Germinal center (tissue), 1 donor: ENCODE data around the gene ALKBH1.
"Not testable (repeated sequence)": the region's sequence is repeated elsewhere in the genome, so short reads cannot be mapped to it uniquely, and the experiment has no call there.

Experiments
- DNase-seq: peaks from one replicate; pipeline ENCODE4 v3.0.0; 2012; ENCODE audit warnings: mixed read lengths, low spot score

Gene ALKBH1

GRCh38 chr14:77707724-77708408 lies at the start of gene ALKBH1, which contains the start of gene SLIRP:
Gene ALKBH1, minus strand, starts transcription at chr14:77708023. Its CDS starts 19 bp downstream, at chr14:77708004.
Gene SLIRP, plus strand, starts transcription at chr14:77708103. Its CDS starts 9 bp downstream, at chr14:77708112.
- peak; percentile 91 for DNase-seq

DNA sequence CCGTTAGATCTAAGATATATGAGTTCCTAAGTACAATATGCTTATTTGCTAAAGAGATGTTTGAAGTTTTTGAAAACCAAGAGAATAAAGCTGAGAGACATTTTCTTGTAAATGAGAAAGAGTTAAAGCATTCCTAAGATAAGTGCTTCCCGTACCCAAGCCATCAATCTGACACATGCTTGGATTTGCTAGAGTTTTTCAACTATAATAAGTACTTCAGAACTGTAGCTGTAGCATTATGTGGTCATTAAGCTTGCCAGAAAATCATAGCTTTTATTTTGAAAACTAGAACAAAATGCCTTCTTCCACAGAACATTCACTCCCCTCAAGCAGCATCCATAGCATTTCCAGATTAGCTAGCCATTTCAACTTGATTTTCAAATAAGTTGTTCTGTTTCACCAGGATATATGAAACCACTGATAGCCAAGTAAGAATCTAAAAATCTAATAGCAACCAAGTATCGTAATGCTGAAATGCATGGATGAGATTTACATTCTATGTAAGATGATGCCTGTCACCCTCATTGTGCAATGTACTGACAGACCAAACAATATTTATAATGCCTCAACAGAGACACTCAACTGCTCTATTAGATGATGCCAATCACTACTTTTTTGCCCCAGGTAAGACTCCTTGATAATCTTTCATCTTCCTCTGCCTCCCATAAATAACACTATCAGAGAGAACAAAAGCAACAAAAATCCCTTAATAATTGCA lies 45.1 kb upstream of the ALKBH1 start:
- no peak for DNase-seq

GRCh38 chr14:77752266-77752665 lies 44.4 kb upstream of the ALKBH1 start:
- DNase-seq: no peak

DNA sequence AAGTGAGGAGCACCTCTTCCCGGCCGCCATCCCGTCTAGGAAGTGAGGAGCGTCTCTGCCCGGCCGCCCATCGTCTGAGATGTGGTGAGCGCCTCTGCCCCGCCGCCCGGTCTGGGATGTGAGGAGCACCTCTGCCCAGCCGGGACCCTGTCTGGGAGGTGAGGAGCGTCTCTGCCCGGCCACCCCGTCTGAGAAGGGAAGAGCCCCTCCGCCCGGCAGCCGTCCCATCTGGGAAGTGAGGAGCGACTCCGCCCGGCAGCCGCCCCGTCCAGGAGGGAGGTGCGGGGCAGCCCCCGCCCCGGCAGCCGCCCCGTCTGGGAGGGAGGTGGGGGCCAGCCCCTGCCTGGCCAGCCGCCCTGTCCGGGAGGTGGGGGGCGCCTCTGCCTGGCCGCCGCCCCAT lies 39.6 kb upstream of the ALKBH1 start:
- DNase-seq: not testable (repeated sequence)

DNA sequence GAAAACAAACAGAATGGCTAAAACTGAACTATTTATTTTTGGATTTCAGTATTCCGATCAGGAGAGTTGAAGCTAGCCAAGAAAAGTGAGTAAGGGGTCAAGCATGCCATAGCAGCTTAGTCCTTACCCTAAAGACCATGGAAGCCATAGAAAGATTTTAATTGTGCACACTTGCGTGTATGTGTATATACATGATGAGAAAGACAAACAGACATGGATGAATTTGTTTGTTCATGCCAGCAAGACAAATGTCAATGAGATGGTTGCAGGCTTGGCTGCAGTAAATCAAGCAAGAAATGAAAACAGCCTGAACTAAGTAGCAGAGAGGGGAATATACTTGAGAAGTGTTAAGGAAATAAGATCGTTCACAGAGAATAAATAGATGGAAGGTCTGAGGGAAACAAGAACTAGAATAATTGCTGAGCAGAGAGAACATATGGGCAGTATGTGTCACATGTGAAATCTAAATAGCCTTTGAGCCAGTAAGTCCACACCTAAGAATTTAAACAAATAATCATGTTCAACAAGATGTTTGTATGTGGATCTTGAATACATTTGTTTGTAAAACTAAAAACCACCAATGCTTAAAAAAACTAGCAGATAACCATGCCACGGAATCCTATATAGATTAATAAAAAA lies 38.4 kb upstream of the ALKBH1 start:
- DNase-seq: no peak

DNA sequence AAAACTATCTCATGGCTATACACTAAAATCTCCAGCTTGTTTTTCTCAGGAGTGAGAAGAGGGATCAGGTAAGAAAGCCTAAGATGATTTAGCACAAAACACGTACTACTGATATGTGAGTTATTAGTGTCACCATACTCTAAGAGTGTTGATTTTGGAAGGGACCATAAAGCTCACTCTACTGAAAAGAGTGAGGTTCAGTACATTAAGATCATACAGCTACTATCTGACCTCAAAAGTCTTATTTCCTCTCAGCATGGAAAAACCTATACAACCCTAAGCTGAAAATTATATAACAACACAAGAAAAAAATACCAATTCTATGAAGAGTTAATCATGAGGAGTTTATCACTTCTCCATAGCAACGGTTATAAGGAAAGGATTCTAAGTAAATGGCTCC lies 33.6 kb upstream of the ALKBH1 start:
- DNase-seq: no peak

GRCh38 chr14:77738559-77739250 lies 30.9 kb upstream of the ALKBH1 start:
- no peak for DNase-seq

DNA sequence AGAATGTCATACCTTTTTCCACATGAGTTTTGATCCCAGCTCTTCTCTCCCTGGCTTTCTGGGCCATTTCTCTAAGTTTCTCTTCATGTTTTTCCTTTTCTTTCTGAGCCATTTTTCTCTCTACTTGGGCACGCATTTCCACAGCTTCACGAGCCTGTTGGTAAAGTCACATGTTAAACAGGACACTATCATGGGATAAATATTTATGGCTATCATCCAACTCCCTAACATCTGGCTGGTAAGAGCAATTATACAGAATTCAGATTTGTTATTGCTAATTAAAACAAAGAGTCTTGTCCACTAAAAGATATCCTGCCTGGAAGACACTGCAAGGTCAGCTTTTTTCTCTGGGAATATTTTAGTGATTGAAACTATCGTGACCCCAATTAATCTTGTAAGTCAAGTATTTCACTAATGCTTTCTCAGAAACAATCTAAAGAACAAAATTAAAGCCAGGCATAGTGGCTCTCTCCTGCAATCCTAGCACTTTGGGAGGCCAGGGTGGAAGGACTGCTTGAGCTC lies 23.2 kb upstream of the ALKBH1 start:
- no peak for DNase-seq

DNA sequence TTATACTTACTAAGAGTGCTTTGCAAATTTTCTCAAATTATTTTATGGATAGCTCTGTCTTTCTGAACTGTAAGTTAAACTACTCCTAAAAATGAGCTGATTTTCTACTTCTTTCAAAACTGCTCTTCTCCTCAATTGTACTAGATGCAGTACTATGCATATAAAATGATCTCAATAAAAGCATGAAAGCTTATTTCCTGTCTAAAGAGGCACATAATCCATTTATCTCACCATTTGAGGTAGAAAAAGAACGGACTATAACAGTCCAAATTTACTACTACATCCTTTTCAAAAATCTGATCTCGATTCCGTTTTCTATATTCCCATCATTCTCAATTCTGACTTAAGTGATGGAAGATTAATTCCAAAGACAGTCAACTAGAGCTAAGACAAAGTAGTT lies 14.5 kb upstream of the ALKBH1 start:
- DNase-seq: no peak

DNA sequence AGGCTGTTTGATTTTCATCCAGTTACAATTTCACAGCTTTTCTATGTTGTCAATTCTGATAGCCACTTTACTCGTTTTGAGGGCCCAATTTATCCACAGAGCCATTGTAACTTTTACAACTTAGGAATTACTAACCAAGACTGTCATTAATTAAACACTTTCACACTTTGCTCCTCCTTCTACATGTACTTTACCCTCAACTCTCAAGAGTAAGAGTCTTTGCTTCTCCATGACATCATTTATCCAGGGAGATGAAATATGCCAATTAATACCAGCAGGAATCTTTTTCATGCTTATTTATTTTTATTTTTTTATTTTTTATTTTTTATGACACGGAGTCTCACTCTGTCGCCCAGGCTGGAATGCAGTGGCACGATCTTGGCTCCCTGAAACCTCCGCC lies 13.6 kb upstream of the ALKBH1 start:
- no peak for DNase-seq

GRCh38 chr14:77717608-77718305 lies 9.9 kb upstream of the ALKBH1 start:
- no peak for DNase-seq

- no peak for DNase-seq
Measured at GRCh38 chr14:77714926-77715325, 7.1 kb upstream of the ALKBH1 start.

- no peak for DNase-seq
Measured at GRCh38 chr14:77710364-77710763, 2.5 kb upstream of the ALKBH1 start.

- no peak for DNase-seq
Measured at GRCh38 chr14:77709412-77709811, 1.6 kb upstream of the ALKBH1 start.

DNA sequence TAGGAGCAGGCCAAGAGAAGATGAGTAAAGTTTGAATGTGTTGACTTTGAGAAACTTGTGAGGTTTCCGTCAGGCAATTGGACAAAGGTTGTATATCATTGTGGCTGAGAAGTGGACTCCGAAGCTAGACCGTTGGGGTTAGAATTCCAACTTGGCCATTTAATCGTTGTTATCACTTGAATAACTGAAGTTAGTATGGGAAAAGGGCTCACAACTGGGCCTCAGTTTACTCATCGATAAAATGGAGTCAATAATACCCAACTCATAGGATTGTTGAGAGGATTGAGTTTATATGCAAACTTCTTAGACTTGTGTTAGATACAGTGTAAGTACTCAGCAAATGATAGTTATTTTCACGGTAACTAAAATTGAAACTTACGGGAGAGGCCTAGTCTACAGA lies 926 bp upstream of the ALKBH1 start:
- no peak for DNase-seq

- DNase-seq: no peak
Measured at GRCh38 chr14:77707355-77707723, 484 bp downstream of the ALKBH1 start.

DNA sequence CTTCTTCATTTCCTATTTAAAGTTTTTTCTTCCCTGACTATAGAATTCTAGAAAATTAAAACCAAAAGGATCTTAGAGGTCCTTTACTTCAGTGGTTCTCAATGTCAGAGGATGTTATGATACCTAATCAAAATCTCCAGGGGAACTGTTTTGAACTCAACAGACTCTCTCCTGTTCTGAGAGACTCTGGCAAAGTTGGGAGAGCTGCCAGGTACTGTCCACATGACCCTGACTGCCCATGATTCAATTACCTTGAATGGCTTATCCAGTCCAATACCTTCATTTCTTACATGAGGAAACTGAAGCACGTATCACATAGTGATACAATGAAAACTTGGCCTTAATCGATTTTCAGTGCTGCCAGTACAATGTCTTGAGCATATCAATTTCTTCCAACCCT lies 16.6 kb downstream of the ALKBH1 start:
- no peak for DNase-seq

GRCh38 chr14:77682158-77682553 lies 25.7 kb downstream of the ALKBH1 start:
- DNase-seq: no peak

DNA sequence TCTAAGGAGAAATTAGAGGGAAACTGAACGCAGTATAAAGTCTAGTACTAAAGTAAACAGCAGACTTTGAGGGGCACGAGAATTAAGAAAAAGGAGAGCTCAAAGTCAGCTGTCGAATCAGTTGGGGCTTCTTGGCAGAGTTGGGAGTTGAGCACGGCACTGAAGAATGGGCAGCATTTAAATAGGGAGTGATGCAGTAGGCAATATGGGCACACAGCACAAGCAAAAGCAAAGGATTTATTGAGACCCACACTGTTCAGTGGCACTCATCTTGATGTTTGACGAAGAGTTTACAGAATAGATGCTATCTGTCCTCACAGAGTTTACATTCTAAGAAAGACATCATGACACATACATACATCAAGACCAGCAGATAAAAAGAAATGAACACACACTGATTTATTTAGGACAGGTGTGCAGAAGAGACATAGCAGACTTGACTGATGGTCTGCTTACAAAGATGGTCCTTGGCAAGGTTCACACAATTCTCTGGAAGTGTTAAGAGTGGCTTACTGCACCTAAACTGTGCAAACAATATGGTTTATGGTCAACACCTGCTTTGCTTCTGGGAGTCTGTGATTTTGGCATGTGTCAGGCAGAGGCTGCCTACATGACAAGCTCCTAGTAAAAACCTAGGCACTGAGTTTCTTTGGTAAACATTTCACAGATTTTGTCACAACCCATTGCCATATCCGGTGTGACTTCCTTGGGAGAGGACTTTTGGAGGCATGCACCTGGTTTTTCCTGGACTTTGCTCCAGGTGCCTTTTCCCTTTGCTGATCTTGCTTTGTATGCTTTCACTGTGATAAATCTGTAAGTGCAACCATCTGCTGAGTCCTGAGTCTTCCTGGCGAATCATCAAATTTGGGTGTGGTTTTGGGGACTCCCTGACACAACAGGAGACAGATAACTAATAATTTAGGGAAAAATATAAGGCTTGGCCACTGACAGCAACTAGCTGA lies 26.3 kb downstream of the ALKBH1 start:
- DNase-seq: no peak

GRCh38 chr14:77674931-77675330 lies 32.9 kb downstream of the ALKBH1 start:
- no peak for DNase-seq

- no peak for DNase-seq
Measured at GRCh38 chr14:77673193-77673592, 34.6 kb downstream of the ALKBH1 start.
